Fibroblast of skin of left biceps (primary cell): ENCODE results near the gene HS3ST3A1.
A peak's percentile ranks its signal among the peaks of the same experiment; 100 is the strongest.

ENCODE experiments used
- DNase-seq, 2 experiments: peaks; one replicate each; pipeline ENCODE4 v3.0.0-alpha.2; 2013; ENCODE audit warnings: low read depth in 2 of 2

The HS3ST3A1 gene

GRCh38 chr17:13598353-13599167 is 3.2 kb downstream of the HS3ST3A1 start:
- DNase-seq, result no peak

GRCh38 chr17:13597723-13598347 is 3.9 kb downstream of the HS3ST3A1 start:
- DNase-seq, result no peak

GRCh38 chr17:13596241-13596923 is 5.3 kb downstream of the HS3ST3A1 start:
- no peak for DNase-seq

DNA sequence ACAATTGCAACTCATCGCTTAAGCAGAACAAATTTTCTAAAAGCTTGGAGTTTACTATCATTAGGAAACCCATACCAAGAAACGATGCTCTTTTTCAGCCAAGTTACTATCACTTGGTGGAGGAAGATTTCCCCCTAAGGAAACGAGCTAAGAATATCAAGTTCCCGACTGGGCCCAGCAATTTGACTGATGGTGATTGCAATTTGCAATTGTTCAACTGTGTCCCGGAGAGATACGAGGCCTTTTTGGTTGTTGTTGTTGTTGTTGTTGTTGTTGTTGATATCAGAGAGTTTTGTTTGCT is 6.2 kb downstream of the HS3ST3A1 start:
- DNase-seq, result no peak

- peak; percentile 71 to 77 for DNase-seq
These were observed 6.7 kb downstream of the HS3ST3A1 start for GRCh38 chr17:13594762-13595598.

DNA sequence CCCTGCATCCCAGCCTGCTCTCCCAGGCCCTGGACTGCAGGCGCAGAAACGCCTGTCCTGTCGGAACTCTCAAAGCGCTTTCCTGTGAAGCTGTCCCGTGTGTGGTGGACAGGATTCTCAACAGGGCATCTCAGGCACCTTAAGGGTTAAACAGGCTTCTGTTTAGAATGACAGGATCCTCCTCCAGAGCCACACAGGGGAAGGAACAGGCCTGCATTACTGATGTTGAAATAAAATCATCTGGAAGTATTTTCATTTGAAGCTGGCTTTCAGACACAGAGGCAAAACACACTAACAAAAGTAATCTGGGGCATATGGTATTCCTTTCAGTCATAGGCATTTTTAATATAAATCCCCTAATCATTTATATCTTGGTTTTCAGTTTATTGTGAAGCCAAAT is 7.4 kb downstream of the HS3ST3A1 start:
- no peak for DNase-seq

- DNase-seq, result no peak
These were observed 8.0 kb downstream of the HS3ST3A1 start for GRCh38 chr17:13593757-13594156.

DNA sequence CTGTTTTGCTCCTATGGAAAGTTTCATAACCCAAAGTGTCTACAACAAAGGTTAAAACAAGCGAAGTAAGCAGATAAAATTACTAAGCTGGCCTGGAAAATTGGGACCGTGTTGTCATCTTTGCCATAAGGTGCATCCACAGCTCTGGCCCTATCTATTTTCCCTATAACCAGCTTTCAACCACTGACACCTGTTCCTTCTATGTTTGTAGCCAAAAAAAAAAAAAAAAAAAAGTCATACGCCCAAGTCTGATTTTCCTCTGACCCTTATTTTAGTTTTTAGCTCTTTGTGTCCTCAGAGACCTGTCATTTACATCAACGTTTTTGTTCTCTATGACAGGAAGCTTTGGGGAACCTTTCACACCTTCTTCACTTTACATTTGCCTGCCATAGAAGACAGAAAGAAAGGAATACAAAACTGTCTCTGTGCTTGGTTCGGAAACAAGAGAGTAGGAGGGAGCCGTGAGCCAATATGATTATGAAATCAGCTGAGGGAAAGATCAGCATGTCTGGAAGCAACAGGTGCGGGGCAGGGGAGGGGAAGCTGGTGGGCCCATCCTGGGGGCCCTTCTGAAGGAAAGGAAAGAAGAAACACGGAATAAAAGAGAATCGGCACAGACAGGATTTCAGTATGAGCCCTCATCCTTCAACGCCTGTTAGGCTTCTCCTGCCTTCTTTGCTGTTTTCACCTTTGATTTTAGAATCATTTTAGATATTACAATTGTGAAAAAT is 8.5 kb downstream of the HS3ST3A1 start:
- no peak for DNase-seq

DNA sequence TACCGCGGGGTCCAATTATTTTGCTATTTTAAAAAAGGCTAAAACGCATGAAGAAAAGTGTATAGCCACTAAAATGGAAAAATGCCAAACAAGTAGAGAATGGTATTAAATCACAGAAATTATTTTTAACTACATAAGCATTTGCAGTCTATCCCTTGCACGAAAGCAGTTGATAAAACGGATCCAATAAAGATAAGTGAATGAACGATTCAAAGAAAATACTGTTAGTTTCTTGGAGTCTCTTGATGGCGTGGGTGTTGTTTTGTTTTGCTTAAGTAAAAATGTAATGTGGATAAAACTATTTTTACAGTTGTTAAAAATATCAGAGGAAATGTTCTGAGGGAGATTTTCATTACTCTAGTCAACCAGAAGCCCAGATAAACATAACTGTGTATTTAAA is 9.3 kb downstream of the HS3ST3A1 start:
- no peak for DNase-seq

GRCh38 chr17:13590441-13590840 is 11.3 kb downstream of the HS3ST3A1 start:
- DNase-seq, result no peak

- DNase-seq, result no peak
These were observed 12.1 kb downstream of the HS3ST3A1 start for GRCh38 chr17:13589658-13590057.

DNA sequence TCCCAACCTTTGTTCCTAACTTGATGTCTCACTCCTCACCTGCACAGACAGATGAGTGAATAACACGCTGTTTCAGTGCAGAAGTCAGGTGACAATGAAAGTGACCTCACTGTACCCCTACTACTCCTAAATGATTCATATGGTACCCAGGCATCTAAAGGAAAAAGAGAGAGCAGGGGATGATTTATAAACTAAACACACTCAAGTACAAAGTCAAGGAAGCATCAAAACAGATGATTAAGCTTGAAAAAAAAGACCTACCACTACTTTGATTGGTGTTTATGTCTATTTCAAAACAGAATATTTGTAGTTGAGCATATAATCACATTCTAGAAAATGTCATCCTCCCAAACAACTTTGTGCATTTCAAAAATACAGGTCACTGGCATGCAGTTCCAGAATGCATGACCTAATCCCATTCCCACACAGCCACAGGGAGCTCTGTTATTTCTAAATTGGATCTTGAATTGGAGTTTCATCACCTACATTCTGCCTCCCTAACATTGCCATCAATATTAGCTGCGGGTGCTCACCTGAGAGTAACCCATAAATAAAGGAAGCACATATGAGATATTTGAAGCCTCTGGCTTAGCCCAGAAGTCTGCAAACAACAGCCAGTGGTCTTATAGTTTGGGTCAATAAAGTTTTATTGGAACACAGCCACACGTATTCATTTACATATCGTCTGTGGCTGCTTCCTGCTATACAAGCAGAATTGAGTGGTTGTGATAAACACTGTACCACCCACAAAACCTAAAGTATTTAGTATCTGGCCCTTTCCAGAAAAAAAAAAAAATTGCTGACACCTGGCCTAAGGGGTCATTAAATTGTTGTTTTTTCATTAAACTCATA is 14.0 kb downstream of the HS3ST3A1 start:
- no peak for DNase-seq

- no peak for DNase-seq
These were observed 17.0 kb downstream of the HS3ST3A1 start for GRCh38 chr17:13584701-13585080.

GRCh38 chr17:13583996-13584700 is 17.6 kb downstream of the HS3ST3A1 start:
- no peak for DNase-seq

GRCh38 chr17:13582776-13583547 is 18.8 kb downstream of the HS3ST3A1 start:
- DNase-seq, result peak; percentile 79 to 81

- DNase-seq, result no peak
These were observed 19.8 kb downstream of the HS3ST3A1 start for GRCh38 chr17:13581925-13582324.

GRCh38 chr17:13580790-13581189 is 20.9 kb downstream of the HS3ST3A1 start:
- no peak for DNase-seq

DNA sequence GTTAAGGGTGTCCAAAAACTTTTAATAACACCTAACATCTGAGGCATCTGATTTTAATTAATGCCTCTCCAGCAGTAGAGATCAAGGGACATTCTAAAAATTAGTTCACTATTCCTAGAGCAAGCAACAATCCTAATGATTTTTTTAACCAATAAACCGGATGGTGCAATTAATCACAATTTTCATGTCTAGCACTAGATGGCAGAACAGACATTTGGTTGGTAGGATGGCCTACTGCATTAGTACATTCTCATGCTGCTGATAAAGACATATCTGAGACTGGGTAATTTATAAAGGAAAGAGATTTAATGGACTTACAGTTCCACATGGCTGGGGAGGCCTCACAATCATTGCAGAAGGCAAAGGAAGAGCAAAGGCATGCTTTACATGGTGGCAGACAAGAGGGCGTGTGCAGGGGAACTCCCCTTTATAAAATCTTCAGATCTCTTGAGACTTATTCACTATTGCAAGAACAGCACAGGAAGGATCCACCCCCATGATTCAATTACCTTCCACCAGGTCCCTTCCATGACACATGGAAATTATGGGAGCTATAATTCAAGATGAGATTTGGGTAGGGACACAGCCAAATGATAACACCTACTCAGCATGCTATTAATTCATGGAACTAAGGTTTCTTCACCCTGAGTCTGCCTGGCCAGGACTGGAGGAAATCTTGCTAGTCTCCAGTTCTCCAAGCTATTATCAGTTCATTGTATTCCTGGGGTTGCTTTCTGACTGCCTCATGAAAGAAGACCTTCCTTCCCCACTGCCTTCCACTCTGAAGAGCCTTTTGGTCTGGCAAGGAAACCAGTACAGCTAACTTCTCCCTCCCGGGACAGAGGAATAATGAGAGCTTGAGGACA is 24.8 kb downstream of the HS3ST3A1 start:
- DNase-seq, result no peak
